GM19351 (cell line): ENCODE data around the gene AZIN2.
"Not testable (repeated sequence)": the region's sequence is repeated elsewhere in the genome, so short reads cannot be mapped to it uniquely, and the experiment has no call there.

Source experiments
- ATAC-seq: cut with Tn5 transposase; IDR thresholded peaks from one replicate; pipeline ENCODE4 v1.9.1; 2021; ENCODE audit warnings: mild to moderate bottlenecking, moderate library complexity; ENCODE audit not compliant: unreplicated experiment

The AZIN2 gene

DNA sequence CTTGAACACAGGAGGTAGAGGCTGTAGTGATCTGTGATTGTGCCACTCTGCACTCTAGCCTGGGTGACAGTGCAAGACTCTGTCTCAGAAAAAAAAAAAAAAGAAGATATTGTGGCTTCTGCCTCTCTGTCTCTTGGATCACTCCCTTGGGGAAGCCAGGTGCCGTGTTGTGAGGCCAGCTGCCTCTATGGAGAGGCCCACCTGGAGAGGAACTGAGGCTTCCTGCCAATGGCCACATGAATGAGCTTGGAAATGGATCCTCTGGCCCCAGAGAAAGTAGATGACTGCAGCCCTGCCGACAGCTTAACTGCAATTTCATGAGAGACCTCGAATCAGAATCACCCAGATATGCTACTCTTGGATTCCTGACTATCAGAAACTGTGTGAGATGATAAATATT, 24.5 kb upstream of the AZIN2 start:
- no peak for ATAC-seq

DNA sequence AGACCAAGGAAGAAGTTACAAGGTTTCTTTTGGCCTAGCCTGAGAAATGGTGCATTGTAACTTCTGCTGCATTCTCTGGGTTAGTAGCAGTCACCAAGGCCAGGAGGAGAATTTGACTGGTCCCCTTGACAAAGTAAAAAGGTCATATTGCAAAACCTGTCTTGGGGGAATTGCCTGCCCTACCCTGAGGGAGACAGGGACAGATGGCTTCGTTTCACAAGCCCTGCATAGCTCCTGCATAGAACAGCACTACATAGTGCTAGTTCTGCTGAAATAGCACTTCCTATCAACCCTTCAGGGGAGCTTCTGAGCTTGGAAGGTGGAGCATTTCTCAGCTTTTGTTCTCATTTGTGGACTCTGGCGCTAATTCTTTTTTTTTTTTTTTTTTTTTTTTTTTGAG, 23.9 kb upstream of the AZIN2 start:
- ATAC-seq: no peak

DNA sequence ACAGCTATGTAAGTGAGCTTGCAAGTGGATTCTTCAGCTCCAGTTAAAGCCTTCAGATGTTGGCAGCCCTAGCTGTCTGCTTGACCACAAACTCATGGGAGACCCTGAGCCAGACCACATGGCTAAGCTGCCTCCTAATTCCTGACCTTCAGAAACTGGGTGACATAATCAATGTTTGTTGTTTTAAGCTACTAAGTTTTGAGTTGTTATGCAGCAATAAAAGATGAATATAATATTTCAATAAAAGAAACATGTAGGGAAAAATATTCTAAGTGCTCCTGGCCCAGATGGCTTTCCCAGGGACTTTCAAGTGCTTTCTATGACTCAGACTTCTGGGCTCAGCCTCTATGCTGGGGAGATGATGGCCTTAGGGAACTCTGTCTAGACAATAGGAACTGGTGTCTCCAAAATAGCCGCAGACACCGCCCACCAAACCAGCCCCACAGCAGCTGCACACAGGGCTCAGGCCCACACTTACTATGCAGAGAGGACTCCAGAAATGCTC, 20.3 kb upstream of the AZIN2 start:
- ATAC-seq: no peak

DNA sequence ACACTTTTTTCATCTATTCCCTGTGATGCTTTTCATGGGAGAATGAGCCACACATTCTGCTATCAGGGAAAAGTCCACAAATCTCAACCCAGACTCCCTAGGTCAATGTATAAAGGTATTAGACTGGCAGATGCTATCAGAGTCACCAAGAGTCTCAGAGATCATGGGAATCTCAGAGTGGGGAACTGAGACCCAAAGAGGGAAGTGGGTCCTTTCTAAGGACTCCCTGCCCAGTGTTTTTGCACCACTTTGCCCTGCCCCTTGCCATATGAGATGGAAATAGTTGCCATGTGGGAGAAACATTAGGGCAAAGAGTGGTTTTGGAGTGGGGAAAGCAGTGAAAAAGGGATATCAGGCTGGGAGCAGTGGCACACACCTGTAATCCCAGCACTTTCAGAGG, 19.1 kb upstream of the AZIN2 start:
- ATAC-seq: no peak

DNA sequence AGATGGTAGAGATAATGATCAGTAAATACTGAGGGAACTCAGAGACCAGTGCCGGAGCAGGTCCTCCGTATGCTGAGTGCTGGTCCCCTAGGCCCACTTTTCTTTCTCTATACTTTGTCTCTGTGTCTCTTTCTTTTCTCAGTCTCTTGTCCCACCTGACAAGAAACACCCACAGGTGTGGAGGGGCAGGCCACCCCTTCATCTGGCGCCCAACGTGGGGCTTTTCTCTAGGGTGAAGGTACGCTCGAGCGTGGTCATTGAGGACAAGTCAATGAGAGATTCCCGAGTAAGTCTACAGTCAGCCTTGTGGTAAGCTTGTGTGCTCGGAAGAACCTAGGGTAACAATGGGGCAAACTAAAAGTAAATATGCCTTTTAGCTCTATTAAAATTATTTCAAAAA, 16.7 kb upstream of the AZIN2 start:
- not testable (repeated sequence) for ATAC-seq

DNA sequence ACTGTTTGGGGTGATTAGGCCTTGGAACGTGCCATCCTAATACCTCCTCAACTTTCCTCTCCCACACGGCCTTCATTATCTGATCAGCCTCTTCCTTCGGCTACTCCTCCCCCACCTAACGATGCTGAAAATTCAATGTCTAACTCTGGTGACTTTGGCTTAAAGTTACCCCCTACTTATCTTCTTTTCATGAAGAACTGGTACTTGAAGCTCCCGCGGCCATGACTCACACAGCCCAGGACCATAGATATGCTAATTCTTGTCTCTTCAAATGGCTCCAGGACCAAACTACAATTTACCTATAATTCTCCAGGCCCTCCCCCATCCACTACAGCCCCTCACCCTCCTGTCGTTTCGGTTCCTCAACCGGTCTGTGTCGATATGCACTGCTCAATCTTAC, 15.7 kb upstream of the AZIN2 start:
- ATAC-seq: no peak

DNA sequence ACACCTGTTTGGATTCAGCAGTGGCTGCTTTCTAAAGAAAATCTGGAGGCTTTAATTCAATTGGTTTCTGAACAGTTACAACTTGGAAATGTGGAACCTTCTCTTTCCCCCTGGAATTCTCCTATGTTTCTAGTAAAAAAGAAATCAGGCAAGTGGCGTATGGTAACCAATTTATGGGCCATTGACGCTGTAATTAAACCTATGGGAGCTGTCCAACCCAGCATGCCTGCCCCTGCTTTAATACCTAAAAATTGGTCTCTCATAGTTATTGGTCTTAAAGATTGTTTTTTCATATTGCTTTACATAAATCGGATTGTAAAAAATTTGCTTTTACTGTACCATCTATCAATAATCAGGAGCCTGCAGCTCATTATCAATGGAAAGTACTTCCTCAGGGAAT, 14.5 kb upstream of the AZIN2 start:
- not testable (repeated sequence) for ATAC-seq

DNA sequence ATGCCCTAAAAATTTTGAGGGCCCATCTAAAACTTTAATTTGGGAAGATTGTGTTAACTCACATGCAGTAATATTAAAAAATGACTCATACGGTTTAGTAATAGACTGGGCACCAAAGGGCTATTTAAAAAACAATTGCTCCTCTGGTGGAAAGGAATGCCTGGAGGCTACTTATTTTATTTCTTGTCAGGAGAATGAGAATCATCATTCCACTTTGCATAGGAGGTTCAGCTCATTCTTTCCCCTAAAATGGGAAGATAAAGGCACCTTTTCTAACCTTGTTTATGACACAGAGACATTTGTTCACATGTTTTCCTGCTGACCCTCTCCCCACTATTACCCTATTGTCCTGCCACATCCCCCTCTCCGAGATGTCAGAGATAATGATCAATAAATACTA, 12.8 kb upstream of the AZIN2 start:
- not testable (repeated sequence) for ATAC-seq

DNA sequence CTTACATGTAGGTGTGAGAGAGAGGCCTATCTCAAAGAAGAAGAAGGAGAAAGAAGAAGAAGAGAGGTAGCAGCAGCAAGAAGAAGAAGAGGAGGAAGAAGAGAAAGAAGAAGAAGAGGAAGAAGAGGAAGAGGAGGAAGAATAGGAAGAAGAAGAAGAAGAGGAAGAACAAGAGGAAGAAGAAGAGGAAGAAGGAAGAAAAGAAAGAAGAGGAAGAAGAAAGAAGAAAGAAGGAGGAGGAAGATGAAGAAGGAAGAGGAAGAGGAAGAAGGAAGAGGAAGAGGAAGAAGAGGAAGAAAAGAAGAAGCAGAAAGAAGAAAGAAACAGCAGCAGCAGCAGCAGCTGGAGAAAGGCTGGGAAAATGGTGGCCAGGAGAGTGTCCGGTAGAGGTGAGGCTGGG, 10.3 kb upstream of the AZIN2 start:
- ATAC-seq: no peak

DNA sequence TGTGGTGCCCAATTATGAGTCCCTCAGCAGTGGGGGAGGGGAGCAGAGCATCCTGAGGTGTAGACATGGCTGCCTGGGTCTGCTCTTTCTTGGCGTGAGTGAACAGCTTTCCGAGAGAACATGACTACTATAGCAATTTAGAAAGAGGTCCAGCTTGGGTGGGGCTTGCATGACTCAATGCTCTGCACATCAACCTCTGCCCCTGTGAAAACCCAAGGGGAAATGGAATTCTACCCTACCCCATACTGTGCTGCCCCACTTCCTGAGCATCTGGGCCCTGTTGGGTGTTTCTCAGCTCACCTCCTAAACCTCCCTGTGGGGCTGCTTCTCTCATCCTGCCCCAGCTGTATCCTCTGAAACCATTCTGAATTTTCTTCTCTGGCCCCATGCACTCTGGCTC, 8.2 kb upstream of the AZIN2 start:
- no peak for ATAC-seq

DNA sequence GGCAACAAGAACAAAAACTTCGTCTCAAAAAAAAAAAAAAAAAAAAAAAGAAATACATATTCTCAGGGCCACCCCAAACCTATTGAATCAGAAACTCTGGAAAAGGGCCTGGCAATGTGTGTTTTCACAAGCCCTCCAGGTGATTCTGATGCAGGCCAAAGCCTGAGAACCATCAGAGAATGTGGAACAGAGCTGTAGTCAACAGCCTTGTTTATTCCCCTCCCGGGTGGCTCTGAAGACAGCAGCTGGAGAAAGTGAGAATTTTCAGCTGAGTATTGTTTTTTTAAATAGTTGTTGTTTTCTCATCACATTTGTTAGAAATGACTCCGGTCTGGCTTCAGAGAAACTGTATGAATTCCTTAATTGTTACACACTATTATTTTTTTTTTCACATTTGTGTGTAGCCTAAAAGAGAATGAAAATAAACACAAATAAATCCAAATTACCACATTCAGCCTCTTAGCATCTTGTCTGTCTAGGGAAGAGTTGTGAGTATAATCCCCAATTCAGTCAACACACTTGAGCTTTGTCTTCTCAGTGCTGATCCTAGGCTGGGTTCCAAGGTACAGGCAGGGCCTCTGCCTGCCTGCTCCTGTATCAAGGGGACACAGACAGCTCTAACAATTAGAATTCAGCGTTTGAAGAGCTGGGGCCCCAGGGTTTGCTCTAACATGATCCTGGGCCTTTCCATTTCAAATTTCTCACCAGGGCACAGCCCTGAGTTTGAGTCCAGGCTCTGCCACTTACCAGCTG, 6.6 kb upstream of the AZIN2 start:
- ATAC-seq: no peak

DNA sequence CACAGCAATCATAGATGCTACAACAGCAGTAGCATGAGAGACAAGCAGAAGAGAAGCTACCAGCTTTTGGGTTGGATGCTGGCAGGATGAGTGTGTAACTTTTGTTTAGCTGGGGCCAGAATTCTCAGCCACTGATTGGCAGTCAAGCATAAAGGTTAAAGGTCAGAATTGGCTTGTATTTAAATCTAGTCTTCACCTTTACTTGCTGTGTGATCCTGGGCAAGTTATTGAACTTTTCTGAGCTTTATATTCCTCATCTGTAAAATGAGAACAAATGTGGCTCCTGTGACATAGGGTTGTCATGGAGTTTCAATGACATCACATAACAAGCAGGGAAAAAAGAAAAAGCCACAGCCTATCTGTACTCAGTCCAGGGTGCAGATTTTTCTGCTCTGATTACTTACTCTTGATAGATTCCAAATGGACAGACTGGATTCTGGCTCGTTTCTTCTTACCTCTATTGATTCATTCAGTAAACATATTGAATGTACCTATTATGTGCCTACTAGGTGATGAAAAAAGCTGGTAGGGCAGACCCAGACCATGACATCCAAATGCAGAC, 2.8 kb upstream of the AZIN2 start:
- no peak for ATAC-seq

DNA sequence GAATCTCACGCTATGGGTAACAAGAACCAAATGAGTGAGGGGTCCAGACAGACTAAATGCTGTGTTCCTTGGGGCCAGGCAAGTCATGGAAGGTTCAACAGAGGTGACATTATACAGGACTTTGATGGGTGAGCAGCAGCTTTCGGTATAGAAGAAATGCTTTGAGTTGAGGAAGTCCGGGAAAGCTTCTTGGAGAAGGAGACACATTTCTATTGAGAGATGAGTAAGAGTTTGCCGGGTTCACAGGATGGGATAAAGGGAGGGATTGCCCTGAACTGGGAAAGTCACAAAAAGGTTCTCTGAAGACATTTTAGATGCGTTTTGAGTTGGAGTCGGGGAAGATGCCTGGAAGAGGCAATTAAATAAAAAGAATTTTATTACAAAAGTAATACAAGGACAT, 580 bp upstream of the AZIN2 start:
- no peak for ATAC-seq

DNA sequence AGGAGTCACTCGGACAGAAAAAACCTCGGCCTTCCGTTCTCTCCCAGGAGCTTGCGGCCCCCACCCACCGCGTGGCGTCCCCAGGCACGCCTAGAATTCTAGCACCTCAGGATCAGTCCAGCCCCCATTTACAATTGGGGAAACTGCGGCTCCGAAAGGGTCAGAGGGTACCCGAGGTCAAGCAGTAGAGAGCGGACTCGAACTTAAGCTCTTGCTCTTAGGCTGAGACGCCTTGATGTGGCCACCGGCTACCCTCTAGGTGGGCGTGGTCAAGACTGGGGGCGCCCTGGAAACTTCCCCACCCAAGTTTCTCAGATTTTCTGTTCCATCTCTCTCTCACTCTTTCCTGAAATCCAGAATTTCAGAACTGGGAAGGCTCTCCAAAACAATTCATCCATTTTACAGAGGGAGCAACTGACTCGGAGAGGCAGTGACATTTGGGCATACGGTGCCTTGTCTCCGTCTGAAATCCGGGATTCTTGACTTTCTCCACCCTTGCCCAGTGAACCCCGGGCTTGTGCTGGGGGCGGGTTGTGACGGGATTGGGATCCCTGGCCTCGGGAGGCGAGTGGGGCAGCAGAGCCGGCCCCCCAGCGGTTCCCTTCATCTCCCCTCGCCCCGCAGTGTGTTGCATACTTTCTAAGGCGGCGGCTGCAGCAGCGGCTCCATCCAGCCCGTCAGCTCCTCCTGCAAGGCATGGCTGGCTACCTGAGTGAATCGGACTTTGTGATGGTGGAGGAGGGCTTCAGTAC, 777 bp downstream of the AZIN2 start:
- no peak for ATAC-seq

DNA sequence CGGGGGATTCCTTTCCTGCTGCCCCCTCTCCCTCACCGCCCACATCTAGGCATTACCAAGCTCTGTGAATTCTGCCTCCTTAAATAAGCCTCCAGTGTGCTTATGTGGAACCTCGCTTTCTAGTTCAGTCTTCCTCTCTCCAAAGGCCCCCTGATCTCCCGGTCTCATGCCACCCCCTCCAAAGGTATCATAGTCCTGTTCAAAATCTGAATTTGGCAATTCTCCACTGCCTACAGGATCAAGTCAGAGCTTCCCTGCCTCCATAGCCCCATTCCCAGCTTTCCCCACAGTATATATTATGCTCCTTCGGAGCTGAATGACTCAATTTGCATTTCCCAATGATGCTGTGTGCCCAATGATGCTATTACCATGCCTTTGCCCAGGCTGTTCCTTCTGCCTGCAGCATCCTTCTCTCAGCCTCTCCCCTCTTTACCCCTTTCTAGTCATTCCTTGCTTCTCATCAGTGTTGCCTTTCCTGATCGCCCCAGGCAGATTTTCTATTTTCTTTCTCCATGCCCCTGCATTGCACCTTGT, 1.7 kb downstream of the AZIN2 start:
- no peak for ATAC-seq

DNA sequence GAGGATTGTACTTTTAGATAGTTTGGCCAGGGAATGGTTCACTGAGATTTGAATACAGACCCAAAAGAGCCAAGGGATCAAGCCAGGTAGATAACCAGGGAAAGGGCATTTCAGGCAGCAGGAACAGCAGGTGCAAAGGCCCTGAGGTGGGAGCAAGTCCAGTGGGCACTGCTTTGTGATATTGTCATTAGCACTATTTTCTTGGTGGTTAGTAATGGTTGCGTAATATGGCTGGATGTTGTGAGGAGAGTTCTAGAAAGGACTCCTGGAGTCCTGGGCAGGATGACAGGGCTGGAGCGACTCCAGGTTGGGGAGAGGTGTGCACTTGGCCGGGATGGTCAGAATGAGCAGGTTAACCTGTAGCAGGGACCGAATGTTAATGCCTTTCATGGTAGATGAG, 4.4 kb downstream of the AZIN2 start:
- ATAC-seq: no peak

DNA sequence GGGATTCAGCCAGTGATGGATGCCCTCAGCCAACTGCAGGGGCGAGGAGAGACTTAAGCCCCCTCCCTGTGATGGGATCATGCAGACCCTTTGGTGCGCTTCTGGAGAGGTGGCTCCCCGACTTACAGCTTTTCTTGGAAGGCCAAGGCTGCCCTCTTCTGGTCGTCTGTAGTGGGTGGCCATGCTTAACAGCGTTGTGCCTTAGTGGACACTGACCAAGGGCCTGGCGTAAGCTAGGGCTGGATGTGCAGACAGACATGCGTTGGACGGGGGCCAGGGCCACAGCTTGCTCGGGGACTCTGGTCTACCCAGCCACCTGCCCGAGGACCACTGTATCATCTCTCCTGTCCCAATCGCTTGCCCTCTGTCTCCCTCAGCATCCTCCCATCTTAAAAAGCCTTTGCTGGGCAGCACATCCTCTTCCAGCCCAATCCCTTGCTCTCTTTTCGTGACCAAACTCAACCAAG, 5.5 kb downstream of the AZIN2 start:
- no peak for ATAC-seq

DNA sequence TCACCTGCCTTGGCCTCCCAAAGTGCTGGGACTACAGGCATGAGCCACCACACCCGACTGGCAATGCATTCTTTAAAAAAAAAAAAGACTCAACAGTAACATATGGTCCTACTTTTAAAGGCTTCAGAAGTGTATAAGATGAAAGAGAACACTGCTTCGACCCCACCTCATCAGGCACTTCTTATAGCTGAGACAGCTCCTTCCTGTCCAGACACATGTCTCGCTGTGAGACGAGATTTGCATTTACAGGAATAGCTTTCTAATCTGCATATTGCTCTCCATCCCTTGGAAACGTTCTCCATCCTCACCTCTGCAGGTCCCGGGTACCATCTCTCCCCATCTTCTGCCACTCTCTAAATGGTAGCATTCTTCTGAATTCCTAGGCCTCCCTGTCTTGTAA, 6.7 kb downstream of the AZIN2 start:
- no peak for ATAC-seq

DNA sequence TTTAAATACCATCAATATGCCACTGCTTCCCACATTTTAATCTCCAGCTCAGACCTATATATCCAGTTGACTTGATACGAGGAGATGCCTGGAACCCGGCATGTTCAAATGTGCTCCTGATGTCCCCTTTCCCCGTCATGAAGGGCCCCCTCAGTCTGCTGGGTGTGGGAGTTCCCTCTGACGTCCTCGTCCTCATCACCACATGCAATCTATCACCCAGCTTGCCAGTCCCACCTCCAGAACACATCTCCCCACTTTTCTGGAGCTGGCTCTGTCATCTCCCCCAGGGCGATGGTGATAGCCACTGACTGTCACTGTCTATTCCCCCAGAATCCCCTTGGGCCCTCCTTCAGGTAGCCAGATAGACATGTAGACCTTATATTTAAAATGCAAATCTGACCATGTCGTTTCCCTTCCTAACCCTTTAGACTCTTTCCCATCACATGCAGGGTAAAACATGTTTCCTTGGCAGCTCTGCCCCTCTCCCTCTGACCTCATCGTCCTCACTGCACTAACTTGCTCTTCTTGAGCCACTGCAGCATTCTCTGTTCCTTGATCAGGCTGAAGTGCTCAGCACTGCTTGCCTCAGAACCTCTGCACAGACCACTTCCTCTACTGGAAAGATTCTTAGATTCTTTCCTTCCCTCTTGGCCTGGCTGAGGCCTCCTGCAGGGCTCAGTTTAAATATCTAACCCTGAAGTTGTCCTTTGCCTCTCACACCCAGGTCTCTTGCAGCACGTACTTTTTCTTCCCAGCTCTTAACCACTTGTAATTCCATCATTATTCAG, 7.4 kb downstream of the AZIN2 start:
- ATAC-seq: no peak

DNA sequence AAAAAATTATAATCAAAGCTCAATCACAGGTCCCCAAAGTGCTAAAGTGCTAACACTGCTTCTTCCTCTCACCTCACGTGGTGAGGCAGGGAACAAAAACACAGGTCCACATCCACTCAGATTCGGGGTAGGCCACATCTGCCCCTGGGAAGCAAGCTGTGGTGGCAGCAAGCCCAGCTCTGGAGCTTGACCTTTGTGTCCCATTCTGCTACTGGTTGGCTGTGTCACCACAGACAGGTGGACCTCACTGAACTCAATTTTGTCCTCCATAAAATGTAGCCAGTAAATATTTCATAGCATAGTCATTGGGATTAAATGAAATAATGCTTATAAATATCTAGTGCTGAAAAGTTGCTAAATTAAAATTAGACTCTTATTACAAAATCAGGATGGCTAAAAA, 8.5 kb downstream of the AZIN2 start:
- no peak for ATAC-seq

DNA sequence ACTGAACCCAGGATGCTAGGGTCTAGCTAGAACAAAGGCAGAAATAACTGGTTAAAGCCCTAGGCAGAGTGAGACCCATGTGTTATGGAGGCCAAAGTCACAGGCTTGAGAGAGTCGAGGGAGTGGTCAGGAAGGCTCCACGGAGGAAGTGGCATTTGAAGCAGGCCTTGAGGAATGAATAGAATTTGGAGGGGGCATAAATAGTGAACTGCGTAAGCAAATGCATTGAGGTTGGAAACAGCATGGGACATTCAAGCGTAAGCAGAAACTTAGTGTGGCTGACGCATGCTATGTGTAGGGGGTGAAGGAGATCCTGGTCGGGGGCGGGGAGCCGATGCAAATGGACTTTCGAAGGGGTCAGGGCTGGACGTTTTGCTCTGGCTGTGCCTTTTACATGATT, 11.5 kb downstream of the AZIN2 start:
- ATAC-seq: no peak
